GM18873 (cell line): Measurements from ENCODE around the gene LRIF1.
"Not testable (repeated sequence)": the region's sequence is repeated elsewhere in the genome, so short reads cannot be mapped to it uniquely, and the experiment has no call there.

Source experiments
- ATAC-seq: cut with Tn5 transposase; IDR thresholded peaks from one replicate; pipeline ENCODE4 v1.9.1; 2021; ENCODE audit warnings: mild to moderate bottlenecking, moderate library complexity, moderate number of reproducible peaks; ENCODE audit not compliant: unreplicated experiment, low FRiP score

Gene LRIF1, protein sequence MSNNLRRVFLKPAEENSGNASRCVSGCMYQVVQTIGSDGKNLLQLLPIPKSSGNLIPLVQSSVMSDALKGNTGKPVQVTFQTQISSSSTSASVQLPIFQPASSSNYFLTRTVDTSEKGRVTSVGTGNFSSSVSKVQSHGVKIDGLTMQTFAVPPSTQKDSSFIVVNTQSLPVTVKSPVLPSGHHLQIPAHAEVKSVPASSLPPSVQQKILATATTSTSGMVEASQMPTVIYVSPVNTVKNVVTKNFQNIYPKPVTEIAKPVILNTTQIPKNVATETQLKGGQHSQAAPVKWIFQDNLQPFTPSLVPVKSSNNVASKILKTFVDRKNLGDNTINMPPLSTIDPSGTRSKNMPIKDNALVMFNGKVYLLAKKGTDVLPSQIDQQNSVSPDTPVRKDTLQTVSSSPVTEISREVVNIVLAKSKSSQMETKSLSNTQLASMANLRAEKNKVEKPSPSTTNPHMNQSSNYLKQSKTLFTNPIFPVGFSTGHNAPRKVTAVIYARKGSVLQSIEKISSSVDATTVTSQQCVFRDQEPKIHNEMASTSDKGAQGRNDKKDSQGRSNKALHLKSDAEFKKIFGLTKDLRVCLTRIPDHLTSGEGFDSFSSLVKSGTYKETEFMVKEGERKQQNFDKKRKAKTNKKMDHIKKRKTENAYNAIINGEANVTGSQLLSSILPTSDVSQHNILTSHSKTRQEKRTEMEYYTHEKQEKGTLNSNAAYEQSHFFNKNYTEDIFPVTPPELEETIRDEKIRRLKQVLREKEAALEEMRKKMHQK

DNA sequence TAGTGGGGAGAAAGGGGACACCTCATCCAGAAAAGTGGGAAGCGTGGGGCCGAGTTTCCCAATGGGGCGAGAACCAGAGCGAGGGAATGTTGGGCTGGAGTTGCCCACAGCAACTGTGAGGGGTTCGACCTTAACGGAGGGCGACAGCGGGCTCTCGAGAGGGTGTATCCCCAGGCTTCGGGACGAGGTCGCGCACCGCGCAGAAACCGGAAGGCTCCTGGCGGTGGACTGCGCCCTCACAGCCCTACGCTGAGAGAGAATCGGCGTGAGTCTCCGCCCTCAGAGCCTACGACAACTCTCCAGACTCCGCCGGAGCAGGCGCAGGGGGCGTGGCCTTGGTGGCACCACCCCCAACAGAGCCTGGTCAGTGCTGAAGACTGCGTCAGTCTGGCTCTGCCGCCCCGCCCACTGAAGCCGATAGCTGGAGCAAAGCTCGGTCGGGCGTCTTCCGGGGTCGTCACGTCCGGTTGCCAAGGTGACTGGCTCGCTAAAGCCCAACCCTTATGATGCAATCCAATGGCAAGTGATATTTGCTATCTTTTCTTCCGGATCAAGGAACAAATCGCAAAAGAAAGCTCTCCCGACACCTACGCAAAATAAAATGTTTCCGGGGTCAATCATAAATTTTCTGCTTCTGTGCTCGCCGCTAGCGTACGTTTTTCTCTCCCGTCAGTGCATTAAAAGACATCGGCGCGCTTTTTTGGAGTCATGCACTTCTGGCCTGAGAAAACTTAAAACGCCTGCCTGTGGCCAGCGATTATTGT lies at the start of gene LRIF1:
Gene LRIF1 (minus strand): TSS at position 232 of the 764 bp plus-strand sequence. CDS start 234 bp downstream, outside the sequence.
- ATAC-seq, result peak; percentile 94

DNA sequence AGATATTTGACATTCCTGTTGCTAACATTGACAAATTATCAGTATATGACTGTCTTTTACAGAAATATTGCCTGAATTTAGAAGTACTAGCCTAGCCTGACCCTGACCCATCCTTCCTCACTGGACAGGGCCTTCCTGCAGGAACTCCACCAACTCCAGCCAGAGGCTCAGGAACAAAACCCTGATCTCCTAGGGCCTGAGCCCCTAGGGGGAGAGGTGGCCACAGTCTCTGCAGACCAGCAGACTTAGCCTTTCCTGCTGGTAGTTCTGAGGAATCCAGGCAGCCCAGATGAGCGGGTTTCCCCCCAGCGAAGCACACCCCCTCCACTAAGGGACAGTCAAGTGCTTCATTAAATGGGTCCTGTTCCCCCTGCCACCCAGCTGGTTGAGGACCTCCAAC lies 44.3 kb upstream of the LRIF1 start:
- ATAC-seq, result no peak

DNA sequence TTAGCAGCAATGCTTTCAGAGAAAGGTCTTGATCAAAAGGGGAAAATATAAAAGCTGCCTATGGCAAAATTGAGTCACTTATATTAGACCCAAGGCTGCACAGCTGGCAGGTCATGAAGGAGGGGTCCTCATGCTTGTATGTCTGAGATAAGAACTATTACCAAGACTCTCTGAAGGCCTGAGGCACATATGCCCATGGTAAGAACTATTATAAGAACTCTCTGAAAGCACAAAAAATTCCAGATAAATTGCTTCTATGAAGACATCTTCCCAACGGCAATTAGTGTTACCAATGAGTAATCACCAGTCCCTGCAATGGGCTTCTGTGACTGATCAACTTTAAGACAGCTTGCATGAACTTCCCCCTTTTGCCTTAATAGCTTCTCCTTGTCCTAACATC lies 42.8 kb upstream of the LRIF1 start:
- ATAC-seq, result no peak

DNA sequence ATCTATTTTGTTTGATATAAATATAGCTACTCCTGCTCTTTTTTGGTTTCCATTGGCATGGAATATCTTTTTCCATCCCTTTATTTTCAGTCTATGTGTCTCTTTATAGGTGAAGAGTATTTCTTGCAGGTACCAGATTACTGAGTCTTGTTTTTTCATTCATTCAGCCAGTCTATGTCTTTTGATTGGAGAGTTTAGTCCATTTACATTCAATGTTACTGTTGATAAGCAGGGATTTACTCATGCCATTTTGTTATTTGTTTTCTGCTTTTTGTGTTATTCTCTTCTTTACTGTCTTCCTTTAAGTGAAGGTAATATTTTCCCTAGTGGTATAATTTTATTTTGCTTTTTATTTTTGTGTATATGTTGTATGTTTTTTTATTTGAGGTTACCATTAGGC lies 35.9 kb upstream of the LRIF1 start:
- not testable (repeated sequence) for ATAC-seq

DNA sequence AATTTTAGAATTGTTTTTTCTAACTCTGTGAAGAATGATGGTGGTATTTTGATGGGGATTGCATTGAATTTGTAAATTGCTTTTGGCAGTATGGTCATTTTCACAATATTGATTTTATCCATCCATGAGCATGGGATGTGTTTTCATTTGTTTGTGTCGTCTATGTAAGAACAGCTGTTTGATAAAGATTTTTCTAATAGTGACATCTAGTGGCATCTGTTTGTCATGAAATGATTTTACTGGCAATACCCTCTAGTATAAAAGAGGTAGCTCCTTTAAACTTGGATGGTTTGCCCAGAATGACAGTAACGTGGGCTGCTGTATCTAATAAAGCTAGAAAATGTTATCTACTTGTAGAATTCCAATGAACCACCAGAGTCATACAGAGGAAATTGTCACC lies 28.6 kb upstream of the LRIF1 start:
- not testable (repeated sequence) for ATAC-seq

DNA sequence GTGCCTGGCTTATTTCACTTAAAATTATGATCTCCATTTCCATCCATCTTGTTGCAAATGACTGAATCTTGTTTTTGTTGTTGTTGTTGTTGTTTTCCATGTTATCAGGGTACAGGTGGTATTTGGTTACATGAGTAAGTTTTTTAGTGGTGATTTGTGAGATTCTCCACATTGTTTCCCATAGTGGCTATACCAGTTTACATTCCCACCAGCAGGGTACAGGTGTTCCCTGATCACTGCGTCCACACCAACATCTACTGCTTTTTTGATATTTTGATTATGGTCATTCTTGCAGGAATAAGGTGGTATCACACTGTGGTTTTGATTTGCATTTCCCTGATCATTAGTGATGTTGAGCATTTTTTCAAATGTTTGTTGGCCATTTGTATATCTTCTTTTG lies 27.6 kb upstream of the LRIF1 start:
- ATAC-seq, result not testable (repeated sequence)

DNA sequence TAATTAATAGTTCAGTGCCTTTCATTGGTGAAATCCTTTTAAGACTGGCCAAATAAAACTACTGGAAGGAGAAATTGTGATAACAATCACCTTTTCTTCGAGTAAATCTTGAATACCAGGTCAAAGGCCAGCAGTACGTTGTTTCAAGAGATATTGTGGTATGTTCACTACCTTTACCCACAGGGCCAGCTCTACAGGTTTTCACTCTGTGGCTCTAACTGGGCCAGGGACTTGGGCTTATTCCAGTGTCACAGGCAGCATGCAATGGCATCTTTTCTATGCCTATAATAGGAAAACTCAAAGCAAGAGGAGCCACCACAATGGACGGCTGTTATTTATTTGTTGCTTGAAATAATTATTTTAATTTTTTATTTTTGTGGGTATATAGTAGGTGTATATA lies 26.8 kb upstream of the LRIF1 start:
- ATAC-seq, result no peak

DNA sequence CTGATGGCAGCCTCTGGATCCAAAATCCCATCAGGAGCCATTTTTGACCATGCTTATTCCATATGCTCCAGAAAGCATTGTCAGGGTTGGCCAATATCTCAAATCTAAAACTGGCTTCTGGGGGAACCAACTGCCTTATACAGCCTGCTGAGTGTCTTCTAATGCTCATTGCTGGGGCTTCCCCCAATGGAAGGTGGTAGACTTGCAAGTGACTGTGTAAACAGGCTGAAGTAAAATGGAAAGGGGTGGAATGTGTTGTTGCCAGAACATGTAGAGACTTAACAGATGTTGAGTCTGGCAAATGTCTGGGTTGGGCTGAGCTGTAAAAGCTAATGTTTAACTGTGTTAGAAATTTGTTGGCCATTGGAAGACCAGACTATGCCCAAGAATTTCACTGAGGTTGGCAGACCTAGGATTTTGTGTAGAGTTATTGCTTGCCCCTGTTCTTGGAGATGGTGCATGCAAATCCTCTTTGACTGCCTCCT lies 22.7 kb upstream of the LRIF1 start:
- no peak for ATAC-seq

DNA sequence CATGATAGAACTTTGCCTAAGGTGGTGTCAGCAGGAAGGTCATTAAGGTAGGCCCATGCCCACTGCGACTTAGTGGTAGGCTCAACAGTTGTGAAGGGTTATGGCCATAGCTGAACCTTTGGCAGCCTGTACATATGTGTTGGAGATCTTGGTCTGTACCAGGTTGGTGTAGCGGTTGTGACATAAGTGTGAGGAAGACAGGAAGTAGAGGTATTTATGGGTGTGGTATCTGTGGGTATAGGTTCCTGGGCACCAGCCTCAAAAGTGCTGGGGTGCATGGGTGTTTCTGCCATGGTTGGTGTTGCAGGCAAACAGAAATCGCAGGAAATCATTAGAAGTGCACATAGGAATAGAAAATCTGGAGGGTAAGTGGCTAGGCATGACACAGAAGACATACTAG lies 18.6 kb upstream of the LRIF1 start:
- no peak for ATAC-seq

DNA sequence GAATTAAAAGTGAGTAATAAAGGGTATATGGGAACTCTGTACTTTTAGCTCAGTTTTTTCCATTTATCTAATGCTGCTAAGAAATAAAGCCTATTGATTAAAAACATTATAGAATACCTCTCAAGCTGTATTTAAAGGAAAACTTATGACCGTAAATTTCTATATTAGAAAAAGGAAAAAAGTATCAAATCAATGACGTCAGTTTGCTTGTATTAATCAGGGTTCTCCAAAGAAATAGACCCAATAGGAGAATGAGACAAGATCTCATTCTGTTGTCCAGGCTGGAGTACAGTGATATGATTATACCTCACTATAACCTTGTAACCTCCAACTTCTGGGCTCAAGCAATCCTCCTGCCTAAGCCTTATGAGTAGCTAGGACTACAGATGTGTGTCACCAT lies 15.4 kb upstream of the LRIF1 start:
- no peak for ATAC-seq

DNA sequence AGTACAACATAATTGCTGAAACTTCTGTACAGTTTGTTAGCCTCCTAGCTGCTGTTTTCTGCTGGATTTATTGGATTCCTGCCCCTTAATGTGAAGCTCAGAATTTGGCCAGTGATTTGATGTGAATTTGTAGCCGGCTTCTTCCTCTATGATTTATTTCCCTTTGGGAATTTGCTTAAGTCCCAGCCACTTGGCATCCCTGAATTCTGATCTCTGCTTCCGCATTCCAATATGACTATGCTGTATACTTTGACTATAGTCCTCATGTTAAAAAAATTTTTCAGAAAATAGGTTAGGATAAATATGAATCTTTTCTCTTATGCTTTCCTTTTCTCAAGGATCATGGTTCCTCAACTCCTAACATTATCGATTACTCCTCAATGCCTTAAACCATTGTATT lies 12.4 kb upstream of the LRIF1 start:
- no peak for ATAC-seq

DNA sequence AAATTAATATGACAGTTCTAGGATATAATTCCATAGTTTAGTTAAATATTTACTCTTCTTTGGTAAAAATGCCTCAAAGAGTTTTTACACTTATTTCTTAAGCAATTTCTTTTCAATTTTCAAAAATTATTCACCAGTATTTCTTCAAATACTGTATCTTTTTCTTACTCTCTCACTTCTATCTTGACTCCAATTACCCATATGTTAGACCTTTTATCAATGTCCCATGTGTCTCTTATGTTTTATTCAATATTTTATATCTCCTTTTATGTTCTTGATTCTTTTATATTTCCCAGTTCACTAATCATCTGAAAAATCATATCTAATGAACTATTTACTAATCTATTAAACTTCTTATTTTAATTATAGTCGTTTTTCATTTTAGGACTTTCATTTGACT lies 11.5 kb upstream of the LRIF1 start:
- ATAC-seq, result no peak

DNA sequence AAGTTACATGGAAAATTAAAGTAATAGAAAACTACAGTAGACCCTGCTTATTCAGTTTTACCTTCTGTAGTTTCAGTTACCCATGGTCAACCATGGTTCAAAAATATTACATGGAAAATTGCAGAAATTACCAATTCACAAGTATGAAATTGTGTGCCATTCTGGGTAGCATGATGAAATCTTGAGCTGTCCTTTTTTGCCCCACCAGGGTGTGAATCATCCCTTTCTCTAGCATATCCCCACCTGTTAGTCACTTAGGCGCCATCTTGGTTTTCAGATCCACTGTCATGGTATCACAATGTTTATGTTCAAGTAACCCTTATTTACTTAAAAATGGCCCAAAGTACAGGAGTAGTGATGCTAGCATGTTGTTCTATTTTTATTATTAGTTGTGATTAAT lies 3.5 kb upstream of the LRIF1 start:
- no peak for ATAC-seq

DNA sequence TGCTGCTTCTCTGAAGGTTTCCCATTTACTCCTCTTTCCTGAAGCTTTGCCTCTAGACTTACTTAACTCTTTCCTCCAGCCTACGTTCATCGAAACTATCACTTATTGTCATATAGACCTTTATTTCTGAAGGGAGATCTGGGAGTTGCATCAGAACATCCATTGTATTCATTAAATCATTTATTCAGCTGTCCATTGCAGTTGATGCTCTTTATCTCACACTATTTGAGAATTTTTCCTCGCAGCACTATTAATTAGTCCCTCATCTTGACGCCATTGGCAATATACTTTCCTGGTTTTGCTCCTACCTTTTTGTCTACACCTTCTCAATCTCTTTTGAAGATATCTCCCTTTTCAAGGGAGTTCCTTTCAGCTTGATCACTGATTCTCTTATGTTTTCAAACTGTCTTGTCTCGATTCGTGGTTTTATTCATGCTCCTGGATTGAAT lies 757 bp upstream of the LRIF1 start:
- ATAC-seq, result no peak

DNA sequence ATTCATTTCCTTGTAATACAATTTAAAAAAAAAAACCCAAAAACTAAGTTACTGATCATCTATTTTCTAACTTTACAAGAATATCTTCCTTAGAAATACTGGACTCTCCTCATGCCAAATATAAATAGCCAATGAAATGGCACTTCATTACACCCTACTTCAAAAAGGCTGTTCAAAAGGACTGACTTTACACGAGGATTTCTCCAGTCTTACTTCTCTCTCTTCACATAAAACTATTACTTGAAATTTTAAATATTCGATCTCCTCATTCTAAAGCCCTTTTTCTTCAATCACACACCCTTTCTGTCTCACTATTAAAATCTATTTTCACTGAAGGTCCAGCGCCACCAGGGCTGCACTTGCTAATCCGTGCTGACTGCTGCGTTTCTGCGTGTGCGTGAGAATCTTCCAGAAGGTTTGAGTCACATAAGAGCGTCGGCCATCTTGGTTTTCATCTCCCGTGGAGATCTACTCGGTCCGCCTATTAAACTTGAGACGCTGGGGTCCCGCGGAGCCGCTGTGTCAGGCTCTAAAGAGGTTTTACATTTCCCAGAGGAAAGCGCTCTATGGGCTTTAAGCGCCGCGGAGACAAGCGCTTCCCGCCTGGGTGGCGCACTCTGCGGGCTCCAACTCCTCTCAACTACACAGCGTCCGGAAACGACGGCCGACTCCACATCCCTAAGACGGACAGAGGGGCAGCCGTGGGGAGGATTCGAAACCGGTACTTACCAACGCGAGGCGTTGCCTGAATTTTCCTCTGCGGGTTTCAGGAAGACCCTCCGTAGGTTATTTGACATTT lies 631 bp downstream of the LRIF1 start:
- ATAC-seq, result peak; percentile 15

DNA sequence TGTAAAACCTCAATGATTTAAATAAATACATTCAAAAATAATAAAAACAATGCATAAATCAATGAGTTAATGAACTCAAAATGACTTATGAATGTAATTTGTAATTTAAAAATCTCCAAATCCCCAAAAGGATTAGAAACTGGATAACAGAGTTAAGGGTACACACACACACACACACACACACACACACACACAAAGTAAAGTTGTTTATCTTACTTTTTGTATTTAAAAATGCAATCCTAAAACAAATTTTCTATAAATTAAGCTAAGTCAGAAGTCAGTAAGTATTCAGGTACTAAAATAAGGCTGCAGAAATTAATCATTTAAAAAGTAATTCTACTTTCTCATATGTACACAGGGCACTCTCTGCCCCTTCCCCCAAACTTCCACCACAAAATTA lies 1.8 kb downstream of the LRIF1 start:
- ATAC-seq, result no peak

DNA sequence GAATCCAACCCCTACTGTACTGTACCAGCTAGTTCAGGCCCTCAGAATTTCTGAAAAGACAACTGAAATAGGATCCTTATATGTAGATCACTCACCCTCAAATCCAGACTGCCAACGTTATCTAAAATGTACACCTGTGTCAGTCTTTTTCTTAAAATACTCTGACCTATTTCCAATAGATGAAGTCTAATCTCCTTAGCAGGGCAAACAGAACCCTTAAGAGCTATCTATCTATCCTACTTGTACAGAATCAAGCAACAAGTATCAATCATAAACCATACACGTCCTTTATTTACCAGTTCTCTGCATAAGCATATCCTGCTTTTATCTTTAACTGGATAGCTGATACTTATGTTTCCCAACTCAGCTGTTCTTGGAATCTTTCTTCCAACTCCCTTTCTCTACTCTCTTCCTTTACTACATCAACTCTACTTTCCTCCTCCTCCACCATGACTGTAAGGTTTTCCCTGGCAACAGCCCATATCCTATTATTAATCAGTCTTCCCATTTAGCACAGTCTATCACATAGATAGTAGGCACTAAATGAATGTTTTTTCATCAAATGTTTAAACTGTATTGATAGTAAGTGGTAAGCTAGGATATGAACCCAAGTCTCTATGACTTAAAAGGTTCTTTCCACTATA lies 2.8 kb downstream of the LRIF1 start:
- no peak for ATAC-seq

DNA sequence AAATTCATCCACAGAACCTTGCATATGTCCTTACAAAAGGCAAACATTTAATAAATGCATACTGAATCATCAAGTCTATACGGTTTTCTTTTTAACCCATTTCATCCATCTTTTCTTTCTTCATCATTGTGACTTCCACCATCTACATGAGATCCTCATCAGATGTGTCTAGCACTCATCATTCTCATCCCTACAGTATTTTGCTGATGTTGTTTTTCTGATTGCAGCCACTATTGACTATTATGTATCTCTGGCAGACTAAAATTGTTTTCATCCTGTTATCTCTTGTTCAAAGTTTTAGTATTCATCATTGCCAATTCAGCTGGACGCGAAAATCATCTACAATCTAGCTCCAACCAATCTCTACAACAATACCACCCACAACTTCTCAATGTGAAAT lies 5.9 kb downstream of the LRIF1 start:
- no peak for ATAC-seq

DNA sequence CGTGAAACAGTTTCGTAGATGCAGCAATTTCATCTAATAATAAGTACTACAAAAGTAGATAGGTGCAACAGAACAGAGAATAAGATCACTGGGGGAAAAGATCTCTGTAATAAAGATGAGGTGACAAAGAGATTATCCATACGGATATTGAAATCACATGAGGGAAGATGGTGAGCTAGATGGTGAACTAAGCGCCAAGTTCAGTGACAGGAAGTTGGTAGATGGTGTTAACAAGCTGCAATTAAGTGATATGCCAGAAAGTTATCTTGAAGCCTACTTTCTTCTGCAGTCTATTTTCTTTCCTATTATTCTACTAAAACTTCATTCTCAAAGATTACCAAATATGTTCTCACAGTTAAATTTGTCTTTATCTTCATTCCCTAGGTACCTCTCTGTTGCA lies 7.1 kb downstream of the LRIF1 start:
- no peak for ATAC-seq

DNA sequence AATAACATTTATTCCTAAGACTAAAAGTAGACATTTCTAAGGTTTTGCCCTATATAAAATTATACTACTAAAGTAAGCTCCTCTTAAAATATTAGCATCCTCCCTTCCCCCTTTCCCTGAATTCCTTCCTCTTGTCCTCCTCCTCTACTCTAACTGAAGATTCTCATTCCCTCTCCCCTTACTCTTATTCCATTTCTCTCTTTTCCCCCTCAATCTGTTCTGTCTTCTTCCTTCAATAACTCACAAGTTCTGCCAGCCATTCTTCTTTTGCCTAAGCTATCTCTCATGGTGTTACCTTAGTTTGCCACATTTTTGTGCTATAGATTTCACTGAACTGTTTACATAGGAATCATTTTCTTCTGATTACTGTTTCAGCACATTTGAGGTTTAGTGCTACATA lies 10.7 kb downstream of the LRIF1 start:
- ATAC-seq, result no peak
